Glomerular endothelial cell (primary cell): Measurements from ENCODE around the gene MTOR. TPM values are rescaled to one million over a fixed set of nuclear protein-coding genes. Genes with fewer than 3 reads are reported as not detected.
"Not testable (repeated sequence)": the region's sequence is repeated elsewhere in the genome, so short reads cannot be mapped to it uniquely, and the experiment has no call there.

Experiments used
- DNase-seq: peaks from one replicate; pipeline ENCODE4 v3.0.0-alpha.2; 2011; ENCODE audit warnings: low read depth, low spot score; ENCODE audit errors: extremely low read depth
- total RNA-seq: library from RNA; depleted of rRNA; stranded (reverse); fragments of >200 nt; gene quantifications from 2 replicates; pipeline ENCODE4 v1.2.3, GENCODE V29; 2015

Gene MTOR
- total RNA-seq, 1 donor from 2014 or later, result 53.8 TPM

- DNase-seq, result no peak
Measured at GRCh38 chr1:11187494-11187893, 74.9 kb downstream of the MTOR start.

DNA sequence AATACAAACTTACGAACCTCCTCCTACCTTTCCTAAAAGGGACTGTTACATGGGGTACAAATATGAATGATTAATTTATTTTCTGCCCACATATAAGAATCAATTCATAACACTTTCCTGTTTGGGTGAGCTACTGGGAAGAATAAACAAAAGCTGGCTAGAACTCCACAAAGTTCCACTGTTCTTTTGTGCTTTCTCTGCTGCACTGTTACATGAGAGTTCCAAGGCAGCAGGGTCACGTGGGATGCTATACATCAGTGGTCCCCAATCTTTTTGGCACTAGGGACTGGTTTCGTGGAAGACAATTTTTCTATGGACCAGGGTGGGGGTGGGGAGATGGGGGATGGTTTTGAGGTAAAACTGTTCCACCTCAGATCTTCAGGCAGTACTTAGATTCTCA, 75.4 kb downstream of the MTOR start:
- no peak for DNase-seq

DNA sequence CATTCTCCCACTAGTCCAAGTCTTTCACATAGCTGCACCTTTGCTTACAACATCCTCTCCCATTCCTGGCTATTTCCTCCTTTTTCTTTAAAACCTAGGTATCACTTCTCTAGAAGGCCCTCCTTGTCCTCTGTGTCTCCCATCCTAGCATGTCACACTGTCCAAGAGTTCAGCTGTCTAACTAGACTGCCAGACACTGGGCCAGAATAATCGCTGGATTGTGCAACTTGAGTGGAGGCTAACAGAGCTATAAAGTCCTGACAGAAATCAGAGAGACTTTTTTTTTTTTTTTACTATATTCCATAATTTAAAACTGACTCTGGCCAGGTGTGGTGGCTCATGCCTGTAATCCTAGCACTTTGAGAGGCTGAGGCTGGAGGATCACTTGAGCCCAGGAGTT, 77.4 kb downstream of the MTOR start:
- no peak for DNase-seq

DNA sequence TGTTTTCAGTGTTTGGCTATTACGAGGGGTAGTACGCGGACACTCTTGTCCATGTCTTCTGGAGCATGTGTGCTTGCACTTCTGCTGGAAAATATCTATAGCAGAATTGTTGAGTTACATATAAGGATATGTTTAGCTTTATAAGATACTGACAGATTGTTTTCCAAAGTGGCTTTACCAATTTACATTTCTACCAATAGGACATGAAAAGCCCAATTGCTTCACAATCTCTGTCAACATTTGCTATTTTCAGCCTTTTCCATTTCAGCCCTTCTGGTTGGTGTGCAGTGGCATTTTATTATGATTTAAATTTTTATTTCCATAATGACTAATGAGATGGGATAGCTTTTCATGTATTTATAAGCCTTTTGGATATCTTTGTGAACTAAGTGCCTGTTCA, 79.5 kb downstream of the MTOR start:
- no peak for DNase-seq

- no peak for DNase-seq
Measured at GRCh38 chr1:11180342-11180744, 82.0 kb downstream of the MTOR start.

DNA sequence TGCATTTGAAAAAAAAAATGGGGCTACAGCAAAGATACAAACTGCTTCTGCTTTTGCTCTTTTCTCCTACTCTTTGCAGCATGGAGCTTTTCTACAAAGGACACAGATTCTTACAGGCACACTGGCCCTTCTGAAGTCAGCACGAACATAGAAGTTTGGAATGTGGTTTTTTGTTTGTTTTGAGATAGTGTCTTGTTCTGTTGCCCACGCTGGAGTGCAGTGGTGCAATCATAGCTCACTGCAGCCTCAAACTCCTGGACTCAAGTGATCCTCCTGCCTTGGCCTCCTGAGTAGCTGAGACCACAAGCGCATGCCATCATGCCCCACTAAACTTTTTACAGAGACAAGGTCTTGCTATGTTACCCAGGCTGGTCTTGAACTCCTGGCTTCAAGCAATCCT, 82.6 kb downstream of the MTOR start:
- not testable (repeated sequence) for DNase-seq

- no peak for DNase-seq
Measured at GRCh38 chr1:11179125-11179524, 83.2 kb downstream of the MTOR start.

- DNase-seq, result no peak
Measured at GRCh38 chr1:11178021-11179015, 84.0 kb downstream of the MTOR start.

DNA sequence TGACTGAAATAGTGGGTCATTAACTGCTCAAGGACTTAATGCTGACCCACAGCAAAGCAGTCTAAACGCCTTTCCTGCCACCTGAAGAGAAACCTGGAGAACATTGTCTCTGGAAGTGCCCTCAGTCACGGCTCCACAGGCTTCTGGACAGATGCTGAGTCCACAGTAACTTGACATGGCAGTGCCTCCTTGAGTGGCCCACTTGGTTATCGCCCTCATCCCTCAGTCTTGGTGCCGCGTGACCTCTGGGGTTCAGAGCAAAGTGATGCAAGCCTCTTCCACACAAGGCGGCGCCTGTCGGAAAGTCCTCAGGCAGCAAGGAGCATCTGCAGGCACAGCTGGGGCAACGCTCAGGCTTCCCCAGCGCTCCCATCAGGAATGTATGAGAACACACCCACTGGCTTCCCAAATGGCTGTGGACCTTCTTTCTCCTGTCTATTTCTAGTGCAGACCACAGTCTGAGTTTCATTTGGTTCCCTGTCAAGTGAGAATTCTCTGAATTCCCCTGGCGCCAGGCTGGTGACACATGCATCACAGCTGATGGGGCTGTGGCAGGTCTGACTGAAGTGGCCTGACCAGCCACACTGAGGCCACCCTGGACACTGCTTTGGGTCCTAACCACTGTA, 86.2 kb downstream of the MTOR start:
- DNase-seq, result no peak

- no peak for DNase-seq
Measured at GRCh38 chr1:11175461-11175860, 86.9 kb downstream of the MTOR start.

DNA sequence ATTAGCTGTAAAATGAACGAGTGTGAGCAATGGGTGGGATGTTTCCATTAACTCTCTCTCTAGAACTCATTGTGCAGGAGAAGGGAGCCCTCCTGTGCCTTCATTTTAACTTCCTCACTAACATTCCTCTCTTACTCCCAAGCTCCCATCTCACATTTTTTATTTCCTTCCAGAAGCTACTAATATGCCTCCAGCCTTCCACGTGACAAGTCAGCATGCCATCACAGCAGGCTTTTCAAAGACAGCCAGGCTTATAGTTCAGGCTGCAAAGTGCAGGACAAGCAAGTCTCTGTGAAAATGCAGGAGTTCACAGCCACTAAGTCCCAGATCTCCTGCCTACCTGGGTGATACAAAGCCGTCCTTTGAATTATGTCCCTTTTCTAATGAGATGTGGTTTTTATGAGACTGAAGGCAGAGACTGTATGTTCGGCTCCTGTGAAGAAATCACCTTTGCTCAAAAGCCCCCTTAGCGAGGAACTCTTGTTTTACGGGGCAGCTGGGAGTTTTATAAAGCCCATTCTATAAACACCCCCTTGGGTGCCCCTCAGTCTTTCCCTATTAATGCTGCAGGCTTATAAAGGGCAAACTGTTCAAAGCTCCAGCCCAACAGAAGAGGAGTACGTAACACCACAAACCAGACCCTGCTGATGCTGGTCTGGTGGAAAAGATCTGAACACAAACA, 87.9 kb downstream of the MTOR start:
- DNase-seq, result no peak

DNA sequence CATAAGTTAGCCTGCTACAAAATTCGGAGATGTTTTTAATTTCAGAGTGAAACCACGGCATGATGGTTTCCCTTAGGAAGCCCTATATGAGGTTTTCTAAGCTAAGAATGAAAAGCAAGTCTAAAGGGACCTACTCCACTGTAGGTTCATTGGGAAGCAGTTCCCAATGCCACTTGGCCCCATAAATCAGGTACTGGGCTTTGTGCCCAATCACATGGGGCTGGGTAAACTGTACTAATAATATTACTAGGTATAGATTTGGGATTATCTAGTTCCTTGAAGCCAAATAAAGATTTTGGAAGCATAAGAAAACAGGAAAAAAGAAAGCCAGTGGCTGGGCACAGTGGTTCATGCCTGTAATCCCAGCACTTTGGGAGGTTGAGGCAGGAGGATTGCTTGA, 92.2 kb downstream of the MTOR start:
- DNase-seq, result no peak

DNA sequence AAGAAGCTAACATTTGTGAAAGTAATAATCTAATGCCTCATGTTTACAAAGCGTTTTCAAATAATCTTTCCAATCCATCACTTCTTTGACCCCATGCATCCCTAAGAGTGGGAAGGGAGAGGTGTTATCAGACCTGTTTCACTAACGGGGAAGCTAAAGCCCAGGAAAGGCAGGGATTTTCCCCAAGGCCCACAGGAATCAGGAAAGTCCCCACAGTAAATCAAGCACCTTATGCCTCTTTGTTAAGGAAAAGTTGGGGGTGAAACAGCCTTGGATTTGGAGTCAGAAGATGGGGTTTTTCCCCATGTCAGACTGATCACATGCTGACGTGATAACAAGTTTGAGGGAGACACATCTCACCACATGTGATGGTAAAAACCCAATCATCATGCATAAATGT, 93.1 kb downstream of the MTOR start:
- no peak for DNase-seq

DNA sequence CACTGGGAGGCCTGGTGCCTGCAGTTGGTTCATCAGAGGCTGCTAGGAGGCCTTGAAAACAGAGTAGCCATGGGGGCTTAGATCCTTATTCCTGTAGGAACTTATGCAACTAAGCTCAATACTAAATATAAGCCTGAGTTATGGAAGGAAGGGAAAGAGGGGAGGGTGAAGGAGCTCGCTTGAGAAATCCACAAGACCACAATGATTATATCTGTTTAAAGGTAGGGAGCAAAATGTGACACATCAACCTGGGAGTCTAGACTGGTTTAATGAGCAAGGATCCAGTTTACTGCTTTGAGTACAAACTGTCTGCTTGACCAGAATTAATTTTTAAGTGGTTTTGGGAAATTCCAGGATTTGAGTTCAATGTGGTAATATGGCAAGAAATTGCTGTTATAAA, 93.6 kb downstream of the MTOR start:
- no peak for DNase-seq

DNA sequence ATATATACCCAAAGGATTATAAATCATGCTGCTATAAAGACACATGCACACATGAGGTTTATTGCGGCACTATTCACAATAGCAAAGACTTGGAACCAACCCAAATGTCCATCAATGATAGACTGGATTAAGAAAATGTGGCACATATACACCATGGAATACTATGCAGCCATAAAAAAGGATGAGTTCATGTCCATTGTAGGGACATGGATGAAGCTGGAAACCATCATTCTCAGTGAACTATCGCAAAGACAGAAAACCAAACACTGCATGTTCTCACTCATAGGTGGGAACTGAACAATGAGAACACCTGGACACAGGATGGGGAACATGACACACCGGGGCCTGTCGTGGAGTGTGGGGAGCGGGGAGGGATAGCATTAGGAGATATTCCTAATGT, 95.6 kb downstream of the MTOR start:
- not testable (repeated sequence) for DNase-seq

DNA sequence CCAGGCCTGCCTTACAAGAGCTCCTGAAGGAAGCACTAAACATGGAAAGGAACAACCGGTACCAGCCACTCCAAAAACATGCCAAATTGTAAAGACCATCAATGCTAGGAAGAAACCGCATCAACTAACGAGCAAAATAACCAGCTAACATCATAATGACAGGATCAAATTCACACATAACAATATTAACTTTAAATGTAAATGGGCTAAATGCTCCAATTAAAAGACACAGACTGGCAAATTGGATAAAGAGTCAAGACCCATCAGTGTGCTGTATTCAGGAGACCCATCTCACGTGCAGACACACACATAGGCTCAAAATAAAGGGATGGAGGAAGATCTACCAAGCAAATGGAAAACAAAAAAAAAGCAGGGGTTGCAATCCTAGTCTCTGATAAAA, 99.6 kb downstream of the MTOR start:
- DNase-seq, result not testable (repeated sequence)

GRCh38 chr1:11158720-11159321, 103.5 kb downstream of the MTOR start:
- DNase-seq, result no peak

DNA sequence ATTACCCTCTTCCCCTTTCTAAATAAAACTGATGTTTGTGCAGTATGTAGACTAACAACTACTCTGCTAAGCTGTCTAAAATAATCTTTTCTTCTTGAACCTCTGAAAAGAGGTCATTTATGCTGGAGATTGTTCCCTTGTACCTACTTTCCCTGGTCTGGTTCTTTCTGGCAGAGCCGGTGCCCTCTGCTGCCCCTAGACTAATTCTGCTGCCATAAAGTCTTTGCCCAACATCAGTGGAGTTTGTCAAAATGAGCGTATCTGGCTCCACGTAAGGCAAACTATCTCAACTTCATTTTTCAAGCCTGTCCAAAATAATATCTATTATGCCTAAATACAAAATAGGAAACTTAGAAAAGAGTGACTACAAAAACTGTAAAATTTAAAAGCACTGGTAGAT, 104.1 kb downstream of the MTOR start:
- DNase-seq, result no peak

DNA sequence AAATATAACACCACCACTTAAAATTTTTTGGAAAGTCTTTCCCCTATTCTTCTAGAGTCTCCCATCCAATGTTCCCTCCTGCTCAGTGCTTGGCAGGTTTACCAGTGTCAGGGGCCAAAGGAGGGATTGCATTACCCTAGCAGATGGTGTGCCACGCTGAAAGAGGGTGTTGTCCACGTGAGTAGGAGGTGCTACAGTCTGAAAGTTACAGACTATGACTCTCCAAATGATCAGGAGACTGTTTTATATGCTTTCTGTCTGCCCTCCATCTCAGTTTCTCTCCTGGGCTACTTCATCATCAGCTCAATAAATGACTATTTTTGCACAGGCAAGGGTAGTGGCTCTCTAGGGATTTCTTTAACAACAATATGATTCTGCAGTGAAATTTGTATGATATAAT, 104.5 kb downstream of the MTOR start:
- no peak for DNase-seq

DNA sequence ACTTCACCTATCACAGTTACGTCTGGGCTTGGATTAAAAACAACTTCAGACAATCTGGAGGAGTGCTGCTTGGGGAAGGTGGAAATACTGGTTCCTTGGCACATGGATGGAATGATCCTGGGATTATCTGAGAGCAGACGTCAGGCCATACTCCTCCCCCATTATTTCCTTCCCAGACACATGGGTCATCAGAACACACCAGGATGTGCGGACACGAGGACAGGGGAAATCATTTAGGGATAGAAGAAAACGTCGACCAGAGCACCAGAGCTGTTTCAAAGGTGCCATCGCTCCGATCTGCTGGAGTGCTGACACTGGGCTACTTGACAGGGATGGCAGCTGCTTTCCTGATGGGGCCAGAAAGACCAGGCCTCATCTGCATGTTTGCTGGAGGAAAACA, 105.0 kb downstream of the MTOR start:
- no peak for DNase-seq

GRCh38 chr1:11156963-11157362, 105.4 kb downstream of the MTOR start:
- DNase-seq, result no peak
